Measurements from ENCODE around the gene UNC93B1. TPM values are rescaled to one million over a fixed set of nuclear protein-coding genes. Genes with fewer than 3 reads are reported as not detected.

Gene UNC93B1
- total RNA-seq, 1 experiment from 2014 or later, result 71.2 TPM

DNA sequence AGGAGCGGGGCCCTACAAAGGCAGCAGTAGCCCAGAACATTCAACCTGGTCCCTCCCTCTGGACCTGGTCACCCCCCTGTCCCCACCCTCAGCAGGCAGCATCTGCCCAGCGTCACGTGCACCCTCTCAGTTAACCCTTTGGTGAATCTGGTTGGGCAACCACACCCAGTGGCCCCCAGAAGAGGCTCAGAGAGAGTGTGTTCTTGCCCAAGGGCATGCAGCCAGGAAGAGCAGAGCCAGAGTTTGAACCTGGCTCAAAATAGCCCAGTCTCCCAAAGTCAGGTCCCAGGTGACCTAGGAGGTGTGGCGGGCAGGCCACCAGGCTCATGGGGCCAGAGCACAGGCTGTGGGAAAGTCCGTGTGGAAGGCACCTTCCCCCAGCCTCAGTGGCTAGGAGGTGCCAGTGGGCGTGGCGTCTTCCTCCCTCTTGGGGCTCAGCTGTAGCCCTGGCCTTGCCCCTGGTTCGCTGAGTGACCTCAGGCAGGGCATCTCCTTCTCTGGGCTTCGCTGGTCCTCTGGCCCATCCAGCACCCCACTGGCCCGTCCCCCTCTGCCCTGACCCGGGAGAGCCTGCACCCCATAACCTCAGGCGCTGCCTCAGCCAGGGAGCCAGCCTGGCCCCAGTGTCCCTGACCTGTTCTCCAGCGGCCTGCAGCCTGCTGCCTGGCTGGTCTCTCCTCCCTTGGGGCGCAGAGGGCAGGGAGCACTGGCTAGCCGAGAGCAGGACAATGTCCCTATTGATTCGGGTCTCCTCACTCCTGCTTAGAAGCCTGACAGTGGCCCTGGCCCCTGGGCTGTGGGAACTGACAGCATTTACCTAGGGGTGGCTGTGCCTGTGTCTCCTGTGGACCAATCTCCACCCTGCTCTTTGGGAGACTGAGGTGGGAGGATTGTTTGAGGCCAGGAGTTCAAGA, 13.3 kb upstream of the UNC93B1 start:
- Mint-ChIP-seq H3K27me3 (ENCODE audit: unreplicated experiment) (no peaks in the 10 kb centered on the region), H3K36me3 (ENCODE audit: insufficient read depth, unreplicated experiment) (peaks cover 83% of the 10 kb centered on the region), H3K4me1 (ENCODE audit: low read depth, unreplicated experiment) (peaks cover 79% of the 10 kb centered on the region), H3K9me3 (ENCODE audit: low read depth, unreplicated experiment) (no peaks in the 10 kb centered on the region), H3K27ac (ENCODE audit: unreplicated experiment) (peak overlapping the region; percentile 25), H3K4me3 (ENCODE audit: low read depth, unreplicated experiment) (peak overlapping the region; percentile 51)
- intact Hi-C loops (cut with micrococcal nuclease; ENCODE audit: unreplicated experiment), result no loop called here
- TF ChIP-seq CTCF (IDR thresholded peaks at IDR 0.05; ENCODE audit: unreplicated experiment), result no peak
- BruUV-seq (replicated peaks), result no TSS peak
- peak; percentile 51 for DNase-seq
- CTCF ChIA-PET, result no interaction called here

- BruUV-seq (replicated peaks), result no TSS peak
- CTCF ChIA-PET, result no interaction called here
- Mint-ChIP-seq H3K27me3 (ENCODE audit: unreplicated experiment) (no peaks in the 10 kb centered on the region), H3K36me3 (ENCODE audit: insufficient read depth, unreplicated experiment) (peaks cover 83% of the 10 kb centered on the region), H3K4me3 (ENCODE audit: low read depth, unreplicated experiment) (peak overlapping the region; percentile 4), H3K27ac (ENCODE audit: unreplicated experiment) (peak overlapping the region; percentile 97), H3K9me3 (ENCODE audit: low read depth, unreplicated experiment) (no peaks in the 10 kb centered on the region), H3K4me1 (ENCODE audit: low read depth, unreplicated experiment) (peaks cover 87% of the 10 kb centered on the region)
- DNase-seq, result no peak
- no peak for TF ChIP-seq CTCF (IDR thresholded peaks at IDR 0.05; ENCODE audit: unreplicated experiment)
- intact Hi-C loops (cut with micrococcal nuclease; ENCODE audit: unreplicated experiment), result no loop called here
Measured at GRCh38 chr11:68016161-68016903, 12.4 kb upstream of the UNC93B1 start.

GRCh38 chr11:68015467-68015866, 11.6 kb upstream of the UNC93B1 start:
- CTCF ChIA-PET, result no interaction called here
- no peak for TF ChIP-seq CTCF (IDR thresholded peaks at IDR 0.05; ENCODE audit: unreplicated experiment)
- peaks cover 83% of the 10 kb centered on the region for H3K36me3 Mint-ChIP-seq (ENCODE audit: insufficient read depth, unreplicated experiment)
- intact Hi-C loops (cut with micrococcal nuclease; ENCODE audit: unreplicated experiment), result no loop called here
- BruUV-seq (replicated peaks), result no TSS peak
- no peak for DNase-seq
- H3K9me3 Mint-ChIP-seq (ENCODE audit: low read depth, unreplicated experiment), result no peaks in the 10 kb centered on the region
- H3K4me3 Mint-ChIP-seq (ENCODE audit: low read depth, unreplicated experiment), result peak overlapping the region; percentile 88
- H3K27me3 Mint-ChIP-seq (ENCODE audit: unreplicated experiment), result no peaks in the 10 kb centered on the region
- peaks cover 87% of the 10 kb centered on the region for H3K4me1 Mint-ChIP-seq (ENCODE audit: low read depth, unreplicated experiment)
- peak overlapping the region; percentile 97 for H3K27ac Mint-ChIP-seq (ENCODE audit: unreplicated experiment)

DNA sequence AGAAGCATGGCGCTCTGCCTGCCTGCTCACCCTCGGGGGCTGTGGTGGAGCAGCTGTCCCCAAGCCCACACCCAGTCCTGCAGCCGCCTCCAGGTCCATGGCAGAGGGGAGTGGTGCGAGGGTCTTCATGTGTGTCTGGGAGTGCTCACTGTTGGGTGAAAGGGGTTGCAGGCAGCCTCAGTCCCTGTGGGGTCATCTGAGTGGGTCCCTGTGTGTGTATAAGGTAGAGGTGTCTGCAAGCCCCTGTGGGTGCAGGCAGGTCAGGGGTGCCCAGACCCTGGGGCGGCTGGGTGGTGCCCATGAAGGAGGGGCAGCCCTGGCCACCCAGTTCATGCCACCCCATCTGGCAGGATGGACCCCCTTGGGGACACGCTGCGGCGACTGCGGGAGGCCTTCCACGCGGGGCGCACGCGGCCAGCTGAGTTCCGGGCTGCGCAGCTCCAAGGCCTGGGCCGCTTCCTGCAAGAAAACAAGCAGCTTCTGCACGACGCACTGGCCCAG, 11.1 kb upstream of the UNC93B1 start:
- intact Hi-C loops (cut with micrococcal nuclease; ENCODE audit: unreplicated experiment), result no loop called here
- Mint-ChIP-seq H3K27ac (ENCODE audit: unreplicated experiment) (peak overlapping the region; percentile 97), H3K36me3 (ENCODE audit: insufficient read depth, unreplicated experiment) (peaks cover 83% of the 10 kb centered on the region), H3K27me3 (ENCODE audit: unreplicated experiment) (no peaks in the 10 kb centered on the region), H3K9me3 (ENCODE audit: low read depth, unreplicated experiment) (no peaks in the 10 kb centered on the region), H3K4me1 (ENCODE audit: low read depth, unreplicated experiment) (peaks cover 87% of the 10 kb centered on the region), H3K4me3 (ENCODE audit: low read depth, unreplicated experiment) (peak overlapping the region; percentile 88)
- no peak for DNase-seq
- TF ChIP-seq CTCF (IDR thresholded peaks at IDR 0.05; ENCODE audit: unreplicated experiment), result no peak
- BruUV-seq (replicated peaks), result no TSS peak
- CTCF ChIA-PET, result no interaction called here

All from Calu3 (cell line).